Measurements from ENCODE around the gene TNS4.

Gene TNS4

GRCh38 chr17:40431231-40431602 lies 70.2 kb downstream of the TNS4 start:
- DNase-seq = no peak

GRCh38 chr17:40430272-40431230 lies 70.9 kb downstream of the TNS4 start:
- no peak for DNase-seq

- peak; percentile 31 for DNase-seq
These were observed 74.4 kb downstream of the TNS4 start for GRCh38 chr17:40427002-40427491.
